ENCODE results near the gene IMPACT. TPM values are rescaled to one million over a fixed set of nuclear protein-coding genes. Genes with fewer than 3 reads are reported as not detected.

The IMPACT gene
- total and polyA plus RNA-seq, 2 of the 4 experiments (the other 2 are of a cell fraction): 11.8 to 13.8 TPM

- Histone ChIP-seq H4K8ac (ENCODE audit: low read depth in 2 of 2, low read length in 2 of 2) (no peak overlapping the region), H3K9me3 (ENCODE audit: control insufficient read depth, insufficient read depth, low read length) (no peaks in the 10 kb centered on the region), H4K20me1 (ENCODE audit: insufficient read depth, low read length) (no peaks in the 10 kb centered on the region), H2BK20ac (ENCODE audit: low read depth, low read length) (no peak overlapping the region), H2AK5ac (ENCODE audit: low read depth, low read length) (no peak overlapping the region), H2BK15ac (ENCODE audit: low read depth, low read length) (no peak overlapping the region), H3K9ac (ENCODE audit: low read depth, low read length) (no peak overlapping the region), H2AK9ac (replicated peaks; ENCODE audit: low read depth, low read length, poor library complexity) (no peak overlapping the region), H3K23ac (ENCODE audit: low read depth, low read length) (no peak overlapping the region), H3K4me2 (ENCODE audit: low read depth, low read length) (no peak overlapping the region), H3K18ac (ENCODE audit: low read depth, low read length) (no peak overlapping the region), H3K14ac (replicated peaks; ENCODE audit: low read depth, low read length) (no peak overlapping the region), H3K36me3 (ENCODE audit: control insufficient read depth, insufficient read depth, low read length) (no peaks in the 10 kb centered on the region), H3K9me1 (ENCODE audit: insufficient read depth, low read length) (no peaks in the 10 kb centered on the region), H4K91ac (ENCODE audit: insufficient read depth, low read depth, low read length) (no peak overlapping the region), H3K4ac (ENCODE audit: low read depth, low read length) (no peak overlapping the region), H2BK120ac (ENCODE audit: low read depth, low read length) (no peak overlapping the region), H3K27me3 (ENCODE audit: control insufficient read depth, insufficient read depth, low read length) (no peaks in the 10 kb centered on the region), H3K56ac (ENCODE audit: extremely low read depth, insufficient read depth, low read length) (no peak overlapping the region), H2BK5ac (ENCODE audit: low read depth, low read length, poor library complexity, severe bottlenecking) (no peak overlapping the region), H4K5ac (ENCODE audit: low read depth, low read length) (no peak overlapping the region), H3K27ac (ENCODE audit: insufficient read depth, low read length) (no peak overlapping the region), H2AFZ (replicated peaks; ENCODE audit: low read length, poor library complexity) (no peak overlapping the region), H3K79me1 (ENCODE audit: low read depth in 1 of 2, low read length in 2 of 2) (peaks cover 0 to 10% of the 10 kb centered on the region in 2 experiments; a peak in 1 of 4 replicates), H3K4me3 (ENCODE audit: insufficient read depth, low read depth, low read length) (no peak overlapping the region), H3K4me1 (ENCODE audit: control insufficient read depth, insufficient read depth, low read length) (no peaks in the 10 kb centered on the region; the same call in 1 of the 2 replicates)
- in situ Hi-C loops (cut with MboI; ENCODE audit: low sequenced_read_pairs): no loop called here
- intact Hi-C loops (cut with micrococcal nuclease): no loop called here
- ChIA-PET CTCF (no interaction called here), POLR2A (ENCODE audit: unreplicated experiment) (interaction anchor here (0.6 kb wide), 1 partner anchor 26 kb away, joined by 3 read pairs; no protein-coding TSS in a partner anchor)
- no peak for TF ChIP-seq ELK1 (IDR thresholded peaks at IDR 0.05; ENCODE audit: borderline replicate concordance, low read depth, low read length)
- TF ChIP-seq CEBPB (IDR thresholded peaks at IDR 0.05; ENCODE audit: low read depth, low read length): no peak
- TF ChIP-seq BHLHE40 (IDR thresholded peaks at IDR 0.05; ENCODE audit: low read depth, low read length): no peak
- TF ChIP-seq FOS (IDR thresholded peaks at IDR 0.05; ENCODE audit: low read depth, low read length): no peak
- TF ChIP-seq, protein P1, sequence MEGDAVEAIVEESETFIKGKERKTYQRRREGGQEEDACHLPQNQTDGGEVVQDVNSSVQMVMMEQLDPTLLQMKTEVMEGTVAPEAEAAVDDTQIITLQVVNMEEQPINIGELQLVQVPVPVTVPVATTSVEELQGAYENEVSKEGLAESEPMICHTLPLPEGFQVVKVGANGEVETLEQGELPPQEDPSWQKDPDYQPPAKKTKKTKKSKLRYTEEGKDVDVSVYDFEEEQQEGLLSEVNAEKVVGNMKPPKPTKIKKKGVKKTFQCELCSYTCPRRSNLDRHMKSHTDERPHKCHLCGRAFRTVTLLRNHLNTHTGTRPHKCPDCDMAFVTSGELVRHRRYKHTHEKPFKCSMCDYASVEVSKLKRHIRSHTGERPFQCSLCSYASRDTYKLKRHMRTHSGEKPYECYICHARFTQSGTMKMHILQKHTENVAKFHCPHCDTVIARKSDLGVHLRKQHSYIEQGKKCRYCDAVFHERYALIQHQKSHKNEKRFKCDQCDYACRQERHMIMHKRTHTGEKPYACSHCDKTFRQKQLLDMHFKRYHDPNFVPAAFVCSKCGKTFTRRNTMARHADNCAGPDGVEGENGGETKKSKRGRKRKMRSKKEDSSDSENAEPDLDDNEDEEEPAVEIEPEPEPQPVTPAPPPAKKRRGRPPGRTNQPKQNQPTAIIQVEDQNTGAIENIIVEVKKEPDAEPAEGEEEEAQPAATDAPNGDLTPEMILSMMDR (conservative IDR thresholded peaks at IDR 0.05; ENCODE audit: low read depth, low read length): no peak
- TF ChIP-seq MXI1 (IDR thresholded peaks at IDR 0.05; ENCODE audit: borderline replicate concordance, low read depth, low read length): no peak
- TF ChIP-seq CHD1 (IDR thresholded peaks at IDR 0.05; ENCODE audit: low read depth, low read length): no peak
- no peak for TF ChIP-seq RAD21 (IDR thresholded peaks at IDR 0.05; ENCODE audit: low read length)
- TF ChIP-seq MAFK (IDR thresholded peaks at IDR 0.05; ENCODE audit: low read depth, low read length): no peak
- TF ChIP-seq POLR2A (IDR thresholded peaks at IDR 0.05; ENCODE audit: low read depth, low read length): no peak
- ATAC-seq (ENCODE audit: low read depth): no peak
- dilution Hi-C loops (cut with HindIII; ENCODE audit: low sequenced_read_pairs, unreplicated experiment): no loop called here
- WGBS, 2 experiments (ENCODE audit: extremely low coverage in 2 of 2, insufficient read length in 1 of 2): no CpG with 5 or more reads among the region's 3 CpGs
- BruUV-seq (replicated peaks): no TSS peak
- DNase-seq: no peak
Observed at GRCh38 chr18:24388957-24389356, 37.5 kb upstream of the IMPACT start.
